K562 (cell line): ENCODE measurements around the gene SLC22A1. TPM values are rescaled to one million over a fixed set of nuclear protein-coding genes. Genes with fewer than 3 reads are reported as not detected.

Experiments
- CBX2 ChIP-seq: fragments of 200-600 bp; sonication (generic); IDR thresholded peaks from one replicate; pipeline ENCODE4 v1.6.1; 2012; ENCODE audit warnings: mild to moderate bottlenecking, low read length, inconsistent platforms; ENCODE audit not compliant: insufficient read depth, poor library complexity, severe bottlenecking
- CCAR2 ChIP-seq: fragments of 200-400 bp; formaldehyde crosslinking; IDR thresholded peaks from 2 replicates; pipeline ENCODE4 v1.6.1; 2017; ENCODE audit warnings: mild to moderate bottlenecking, low read depth, low read length
- CHAMP1 ChIP-seq: fragments of 450-650 bp; IDR thresholded peaks from 2 replicates; pipeline ENCODE4 v1.6.1; 2016; ENCODE audit warnings: mild to moderate bottlenecking
- DEAF1 ChIP-seq: fragments of 450-650 bp; formaldehyde crosslinking; IDR thresholded peaks from 2 replicates; pipeline ENCODE4 v1.4.0; 2020; ENCODE audit warnings: mild to moderate bottlenecking, moderate library complexity
- DPF2 ChIP-seq: fragments of 450-650 bp; IDR thresholded peaks from 2 replicates; pipeline ENCODE4 v1.6.1; 2016
- E2F6 ChIP-seq, 2 experiments: IDR thresholded peaks; 2 replicates each; pipeline ENCODE4 v1.6.1; 2011; ENCODE audit warnings: borderline replicate concordance in 1 of 2, control low read depth in 1 of 2, low read depth in 1 of 2, low read length in 1 of 2, mild to moderate bottlenecking in 1 of 2, mixed read lengths in 1 of 2, moderate library complexity in 1 of 2; ENCODE audit not compliant: insufficient read depth in 1 of 2, insufficient read length in 1 of 2, poor library complexity in 1 of 2, severe bottlenecking in 1 of 2; ENCODE audit errors: extremely low read depth in 1 of 2
- ETS1 ChIP-seq: conservative IDR thresholded peaks from 2 replicates; pipeline ENCODE4 v1.6.1; 2011; ENCODE audit warnings: low read depth, mild to moderate bottlenecking, low read length; ENCODE audit not compliant: control insufficient read depth
- FIP1L1 ChIP-seq: fragments of 200-400 bp; formaldehyde crosslinking; IDR thresholded peaks from 2 replicates; pipeline ENCODE4 v1.6.1; 2018; ENCODE audit warnings: mild to moderate bottlenecking, low read depth, low read length; ENCODE audit not compliant: poor library complexity, severe bottlenecking
- FOXJ2 ChIP-seq: fragments of 200-800 bp; sonication (Bioruptor generic); IDR thresholded peaks from 2 replicates; pipeline ENCODE4 v1.6.1; 2016; ENCODE audit warnings: missing genetic modification characterization, missing compliant biosample characterization
- HDAC8 ChIP-seq: fragments of 450-650 bp; IDR thresholded peaks from 2 replicates; pipeline ENCODE4 v1.6.1; 2016; ENCODE audit warnings: mild to moderate bottlenecking, missing genetic modification characterization, moderate library complexity, missing compliant biosample characterization
- KDM1A ChIP-seq, 2 experiments: fragments of 450-650 bp; IDR thresholded peaks; 2 replicates each; pipeline ENCODE4 v1.6.1; 2016; ENCODE audit warnings: mild to moderate bottlenecking in 2 of 2
- L3MBTL2 ChIP-seq: fragments of 450-650 bp; IDR thresholded peaks from 2 replicates; pipeline ENCODE4 v1.6.1; 2016; ENCODE audit warnings: mild to moderate bottlenecking, moderate library complexity
- RB1 ChIP-seq: fragments of 450-650 bp; IDR thresholded peaks from 2 replicates; pipeline ENCODE4 v1.6.1; 2017; ENCODE audit warnings: low read depth, mild to moderate bottlenecking
- RNF2 ChIP-seq: sonication (generic); IDR thresholded peaks from 2 replicates; pipeline ENCODE4 v1.6.1; 2016
- SMARCA5 ChIP-seq: fragments of 450-650 bp; IDR thresholded peaks from 2 replicates; pipeline ENCODE4 v1.6.1; 2016
- SMC3 ChIP-seq: conservative IDR thresholded peaks from 2 replicates; pipeline ENCODE4 v1.6.1; 2011; ENCODE audit warnings: low read depth, low read length, improper control_type of control experiment; ENCODE audit not compliant: insufficient read depth
- SNRNP70 ChIP-seq: fragments of 200-400 bp; formaldehyde crosslinking; optimal IDR thresholded peaks from 2 replicates; pipeline ENCODE3; 2017; ENCODE audit warnings: low read depth, low read length
- TAL1 ChIP-seq: fragments of 450-650 bp; IDR thresholded peaks from 2 replicates; pipeline ENCODE4 v1.6.1; 2016; ENCODE audit warnings: mild to moderate bottlenecking
- ZNF280A ChIP-seq: fragments of 450-650 bp; IDR thresholded peaks from 2 replicates; pipeline ENCODE4 v1.6.1; 2018; ENCODE audit warnings: mild to moderate bottlenecking, low read depth; ENCODE audit not compliant: partially characterized antibody
- ZNF668 ChIP-seq: fragments of 250-450 bp; sonication (Bioruptor Pico); IDR thresholded peaks from 2 replicates; pipeline ENCODE4 v1.8.0; 2022; ENCODE audit warnings: mild to moderate bottlenecking, inconsistent platforms
- polyA plus RNA-seq, 8 experiments: library from polyadenylated mRNA; depleted of rRNA in 4 of 8; stranded (reverse) in 5 of 8; unstranded in 3 of 8; fragments of >200 nt; fragmentation: Nextera tagmentation in 2 of 8; fragmentation: Illumina TruSeq in 1 of 8; extraction: Ambion mirVana in 2 of 8; extraction: Trizol in 1 of 8; gene quantifications; 2 replicates each; pipeline versions ENCODE4 v1.2.1 to v1.2.3, GENCODE V29; 2011 to 2014; ENCODE audit warnings: inconsistent platforms in 1 of 8, missing spikeins in 1 of 8
- total RNA-seq, 7 experiments: library from RNA; depleted of rRNA in 6 of 7; stranded (reverse); fragments of >200 nt in 6 of 7; fragmentation: Illumina TruSeq in 2 of 7; extraction: Trizol in 2 of 7; gene quantifications; 2 replicates each; pipeline versions ENCODE4 v1.2.1 to v1.2.3, GENCODE V29; 2011 to 2021; ENCODE audit warnings: low replicate concordance in 1 of 7

Gene SLC22A1
- total and polyA plus RNA-seq, 9 of the 15 experiments (the other 6 are each of a cell fraction or from before 2014, with no cell fraction given), result 0.11 to 0.60 (median 0.26) TPM; not detected in 4

- TF ChIP-seq CBX2 (no peak), CCAR2 (no peak), ZNF668 (CRISPR knock-in tag) (no peak), RB1 (no peak), SMC3 (no peak), SNRNP70 (no peak), SMARCA5 (no peak), KDM1A (IDR thresholded peaks at IDR 0.05) (no peak), ZNF280A (no peak), ETS1 (no peak), CHAMP1 (no peak), TAL1 (peak; percentile 38), FIP1L1 (no peak), E2F6 (IDR thresholded peaks at IDR 0.05; ENCODE audit: borderline replicate concordance in 1 of 2, extremely low read depth in 1 of 2, insufficient read depth in 1 of 2, insufficient read length in 1 of 2, low read depth in 1 of 2, low read length in 1 of 2, poor library complexity in 1 of 2, severe bottlenecking in 1 of 2) (peak in 1 of 2 experiments; percentile 25), HDAC8 (tag) (no peak), DPF2 (no peak), FOXJ2 (tag) (no peak), RNF2 (no peak), DEAF1 (CRISPR knock-in tag) (no peak), L3MBTL2 (peak; percentile 89)
These were observed 5.9 kb downstream of the SLC22A1 start (continued) for GRCh38 chr6:160127270-160128124.
